HFFc6 (cell line): ENCODE results near the gene ZNF786. TPM values are rescaled to one million over a fixed set of nuclear protein-coding genes. Genes with fewer than 3 reads are reported as not detected.

Experiments
- DNase-seq: peaks from one replicate; pipeline ENCODE4 v3.0.0-alpha.2; 2018
- H3K27ac Mint-ChIP-seq: 2 replicates; pipeline ENCODE4 v1.8.0; 2020; ENCODE audit warnings: mild to moderate bottlenecking, mixed read lengths
- H3K27me3 Mint-ChIP-seq: 2 replicates; pipeline ENCODE4 v1.8.0; 2021; ENCODE audit warnings: mild to moderate bottlenecking, moderate library complexity, mixed read lengths; ENCODE audit not compliant: insufficient read depth
- H3K36me3 Mint-ChIP-seq: 2 replicates; pipeline ENCODE4 v1.8.0; 2021; ENCODE audit warnings: low read depth, mixed read lengths
- H3K4me1 Mint-ChIP-seq: 2 replicates; pipeline ENCODE4 v1.8.0; 2020; ENCODE audit warnings: low read depth, mixed read lengths
- H3K4me3 Mint-ChIP-seq: 2 replicates; pipeline ENCODE4 v1.8.0; 2020; ENCODE audit warnings: mild to moderate bottlenecking, moderate library complexity, mixed read lengths
- H3K9me3 Mint-ChIP-seq: 2 replicates; pipeline ENCODE4 v1.8.0; 2020; ENCODE audit warnings: mild to moderate bottlenecking, mixed read lengths
- CTCF ChIP-seq: fragments of 200-600 bp; sonication (generic); IDR thresholded peaks from 2 replicates; pipeline ENCODE4 v1.5.0; 2021; ENCODE audit warnings: antibody characterized with exemption, mild to moderate bottlenecking
- total RNA-seq, 6 experiments: library from RNA; stranded (reverse); fragmentation: NEBNext Ultra II Directional; extraction: Animal tissue kit (Norgen Biotek cat#: 25700); gene quantifications; 2 replicates in 1 of 6; 3 replicates in 5 of 6; pipeline ENCODE4 v1.2.3, GENCODE V29; 2021

The ZNF786 gene
- total RNA-seq, 6 experiments from 2014 or later, result 3.5 to 4.8 (median 3.9) TPM

- Mint-ChIP-seq H3K4me1 (no peaks in the 10 kb centered on the region), H3K36me3 (peaks cover 26% of the 10 kb centered on the region), H3K9me3 (no peaks in the 10 kb centered on the region), H3K27me3 (no peaks in the 10 kb centered on the region; the same call in 1 of the 2 replicates), H3K4me3 (no peak overlapping the region), H3K27ac (no peak overlapping the region)
- no peak for TF ChIP-seq CTCF
- no peak for DNase-seq
Observed at GRCh38 chr7:149077594-149077993, 12.9 kb downstream of the ZNF786 start.

GRCh38 chr7:149075286-149075685, 15.2 kb downstream of the ZNF786 start:
- DNase-seq, result no peak
- Mint-ChIP-seq H3K27me3 (no peaks in the 10 kb centered on the region; the same call in 1 of the 2 replicates), H3K4me1 (no peaks in the 10 kb centered on the region), H3K27ac (no peak overlapping the region), H3K9me3 (no peaks in the 10 kb centered on the region), H3K36me3 (peaks cover 24% of the 10 kb centered on the region), H3K4me3 (no peak overlapping the region)
- no peak for TF ChIP-seq CTCF

DNA sequence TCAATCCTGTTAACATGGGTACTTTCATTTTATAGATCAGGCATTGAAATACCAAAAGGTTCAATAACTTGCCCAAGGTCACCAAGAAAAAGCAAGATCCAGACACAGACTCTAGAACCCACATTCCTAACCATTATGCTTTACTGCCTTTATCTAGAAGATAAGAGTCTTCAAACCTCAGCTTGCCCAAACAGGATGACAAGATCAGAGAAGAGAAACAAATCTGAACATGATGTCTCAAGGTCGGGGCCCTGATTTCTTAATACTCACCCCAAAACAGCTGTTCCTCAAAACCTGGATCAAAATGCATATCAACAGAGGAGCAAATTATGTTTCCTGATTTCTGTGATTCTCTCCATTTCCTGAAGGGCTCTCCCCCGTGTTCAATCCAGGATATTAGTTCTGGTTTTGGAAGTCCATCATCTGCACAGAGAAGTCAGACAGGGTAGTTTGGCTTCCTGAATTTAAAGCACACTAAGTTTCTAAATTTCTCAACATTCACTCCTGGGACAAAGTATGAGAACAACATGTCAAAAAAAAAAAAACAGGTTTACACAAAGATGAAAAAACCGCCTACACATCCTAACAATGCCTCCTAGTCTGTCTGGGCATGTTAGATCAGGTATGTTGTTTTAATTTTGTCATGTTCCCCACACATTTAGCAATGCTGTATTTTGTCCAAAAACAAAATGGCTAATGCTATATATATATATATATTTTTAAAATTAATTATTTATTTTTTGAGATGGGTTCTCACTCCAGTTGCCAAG, 16.2 kb downstream of the ZNF786 start:
- H3K4me1 Mint-ChIP-seq, result no peaks in the 10 kb centered on the region
- DNase-seq, result no peak
- H3K9me3 Mint-ChIP-seq, result no peaks in the 10 kb centered on the region
- H3K27ac Mint-ChIP-seq, result no peak overlapping the region
- peaks cover 22% of the 10 kb centered on the region for H3K36me3 Mint-ChIP-seq
- no peak overlapping the region for H3K4me3 Mint-ChIP-seq
- TF ChIP-seq CTCF, result no peak
- no peaks in the 10 kb centered on the region; the same call in 1 of the 2 replicates for H3K27me3 Mint-ChIP-seq

- Mint-ChIP-seq H3K9me3 (no peaks in the 10 kb centered on the region), H3K27ac (no peak overlapping the region), H3K36me3 (peaks cover 26% of the 10 kb centered on the region), H3K4me1 (no peaks in the 10 kb centered on the region), H3K4me3 (no peak overlapping the region), H3K27me3 (no peaks in the 10 kb centered on the region; the same call in 1 of the 2 replicates)
- no peak for TF ChIP-seq CTCF
- DNase-seq, result no peak
Observed at GRCh38 chr7:149072438-149072775, 18.1 kb downstream of the ZNF786 start.

GRCh38 chr7:149071641-149072437, 18.7 kb downstream of the ZNF786 start:
- Mint-ChIP-seq H3K27ac (no peak overlapping the region), H3K36me3 (peaks cover 21% of the 10 kb centered on the region)

More at GRCh38 chr7:149071641-149072437, 18.7 kb downstream of the ZNF786 start:
- Mint-ChIP-seq H3K4me1 (no peaks in the 10 kb centered on the region), H3K9me3 (no peaks in the 10 kb centered on the region), H3K4me3 (no peak overlapping the region), H3K27me3 (no peaks in the 10 kb centered on the region; the same call in 1 of the 2 replicates)
- DNase-seq, result no peak
- peak; percentile 48; the same call in 1 of the 2 replicates for TF ChIP-seq CTCF
